ENCODE results near the gene MDK. TPM values are rescaled to one million over a fixed set of nuclear protein-coding genes. Genes with fewer than 3 reads are reported as not detected.
"Not testable (repeated sequence)": the region's sequence is repeated elsewhere in the genome, so short reads cannot be mapped to it uniquely, and the experiment has no call there.

Gene MDK
- total and polyA plus RNA-seq, 2 donors from 2014 or later = 26.3 to 38.3 TPM

DNA sequence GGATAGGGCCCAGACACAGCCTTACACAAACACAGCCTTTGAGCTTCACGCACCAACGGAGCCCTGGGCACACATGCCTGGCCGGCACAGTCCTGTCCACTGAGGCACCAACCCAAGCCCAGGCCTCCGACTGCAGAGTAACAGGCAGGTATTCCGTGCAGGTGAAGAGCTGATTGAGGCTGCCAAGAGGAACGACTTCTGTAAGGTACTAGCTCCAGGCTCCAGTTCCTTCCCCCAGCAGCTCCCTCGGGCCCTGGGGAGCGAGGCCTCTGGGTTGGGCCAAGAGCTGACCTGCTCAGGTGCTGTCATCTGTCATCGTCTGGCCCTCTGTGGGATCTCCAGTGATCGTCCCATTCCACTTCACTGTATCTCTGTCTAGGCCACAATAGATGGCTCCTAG lies 3.2 kb upstream of the MDK start:
- Histone ChIP-seq H3K27ac (ENCODE audit: low read depth in 2 of 2, low read length in 2 of 2) (no peak overlapping the region), H3K9ac (ENCODE audit: low read length in 3 of 3) (no peak overlapping the region), H3K9me3 (ENCODE audit: control insufficient read depth in 2 of 3, insufficient read depth in 1 of 3, low read length in 3 of 3) (no peaks in the 10 kb centered on the region), H3K36me3 (ENCODE audit: control insufficient read depth in 2 of 3, insufficient read depth in 3 of 3, low read length in 3 of 3) (peaks cover 0 to 14% (median 9%) of the 10 kb centered on the region in 3 donors), H3K4me3 (ENCODE audit: low read length in 3 of 3) (no peak overlapping the region), H3K4me1 (ENCODE audit: control insufficient read depth in 2 of 3, insufficient read depth in 2 of 3, low read depth in 1 of 3, low read length in 3 of 3) (peaks cover 0 to 8% (median 4%) of the 10 kb centered on the region in 3 donors), H3K27me3 (ENCODE audit: control insufficient read depth, insufficient read depth, low read length) (no peaks in the 10 kb centered on the region)
- peak in 1 of 5 donors; percentile 64 for DNase-seq
- FAIRE-seq = no peak
- no peak for TF ChIP-seq CTCF (IDR thresholded peaks at IDR 0.05; ENCODE audit: borderline replicate concordance, extremely low read depth, insufficient read depth)
- intact Hi-C loops (cut with DNase I) = no loop called here

- H3K9ac ChIP-seq (ENCODE audit: low read length in 3 of 3) = no peak overlapping the region
- intact Hi-C loops (cut with DNase I) = no loop called here
- no peaks in the 10 kb centered on the region for H3K27me3 ChIP-seq (ENCODE audit: control insufficient read depth, insufficient read depth, low read length)
- H3K9me3 ChIP-seq (ENCODE audit: control insufficient read depth in 2 of 3, insufficient read depth in 1 of 3, low read length in 3 of 3) = no peaks in the 10 kb centered on the region
- no peak overlapping the region for H3K4me3 ChIP-seq (ENCODE audit: low read length in 3 of 3)
- DNase-seq (peak in 3 of 5 donors; percentile 35 to 80 (median 37)), FAIRE-seq (no peak)
- peaks cover 0 to 8% (median 4%) of the 10 kb centered on the region in 3 donors for H3K4me1 ChIP-seq (ENCODE audit: control insufficient read depth in 2 of 3, insufficient read depth in 2 of 3, low read depth in 1 of 3, low read length in 3 of 3)
- peaks cover 0 to 11% (median 6%) of the 10 kb centered on the region in 3 donors for H3K36me3 ChIP-seq (ENCODE audit: control insufficient read depth in 2 of 3, insufficient read depth in 3 of 3, low read length in 3 of 3)
- no peak for TF ChIP-seq CTCF (IDR thresholded peaks at IDR 0.05; ENCODE audit: borderline replicate concordance, extremely low read depth, insufficient read depth)
- no peak overlapping the region for H3K27ac ChIP-seq (ENCODE audit: low read depth in 2 of 2, low read length in 2 of 2)
Measured at GRCh38 chr11:46378811-46379481, 2.5 kb upstream of the MDK start.

DNA sequence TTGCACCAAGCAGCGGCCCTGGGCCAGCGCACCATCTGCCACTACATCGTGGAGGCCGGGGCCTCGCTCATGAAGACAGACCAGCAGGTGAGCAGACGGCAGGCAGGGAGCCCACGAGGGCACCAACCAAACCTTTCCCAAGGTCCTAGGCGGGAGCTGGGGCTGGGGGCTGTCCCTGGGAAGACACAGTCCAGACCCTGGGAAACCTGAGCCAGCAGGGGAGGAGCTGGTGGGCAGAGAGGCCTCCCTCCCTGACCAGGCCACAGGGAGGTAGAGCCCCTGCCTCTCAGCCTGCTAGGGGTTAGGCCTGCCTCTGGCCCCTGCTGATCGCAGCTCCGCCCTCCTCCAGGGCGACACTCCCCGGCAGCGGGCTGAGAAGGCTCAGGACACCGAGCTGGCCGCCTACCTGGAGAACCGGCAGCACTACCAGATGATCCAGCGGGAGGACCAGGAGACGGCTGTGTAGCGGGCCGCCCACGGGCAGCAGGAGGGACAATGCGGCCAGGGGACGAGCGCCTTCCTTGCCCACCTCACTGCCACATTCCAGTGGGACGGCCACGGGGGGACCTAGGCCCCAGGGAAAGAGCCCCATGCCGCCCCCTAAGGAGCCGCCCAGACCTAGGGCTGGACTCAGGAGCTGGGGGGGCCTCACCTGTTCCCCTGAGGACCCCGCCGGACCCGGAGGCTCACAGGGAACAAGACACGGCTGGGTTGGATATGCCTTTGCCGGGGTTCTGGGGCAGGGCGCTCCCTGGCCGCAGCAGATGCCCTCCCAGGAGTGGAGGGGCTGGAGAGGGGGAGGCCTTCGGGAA lies 1.8 kb upstream of the MDK start:
- intact Hi-C loops (cut with DNase I) = loop anchor here (10.0 kb wide), 1 partner anchor 155 kb away; no protein-coding TSS in a partner anchor
- H3K36me3 ChIP-seq (ENCODE audit: control insufficient read depth in 2 of 3, insufficient read depth in 3 of 3, low read length in 3 of 3) = peaks cover 0 to 11% (median 6%) of the 10 kb centered on the region in 3 donors
- not testable (repeated sequence) for H3K4me3 ChIP-seq (ENCODE audit: low read length in 3 of 3); FAIRE-seq; H3K9ac ChIP-seq (ENCODE audit: low read length in 3 of 3); H3K27ac ChIP-seq (ENCODE audit: low read depth in 2 of 2, low read length in 2 of 2); H3K27me3 ChIP-seq (ENCODE audit: control insufficient read depth, insufficient read depth, low read length); H3K9me3 ChIP-seq (ENCODE audit: control insufficient read depth in 2 of 3, insufficient read depth in 1 of 3, low read length in 3 of 3); H3K4me1 ChIP-seq (ENCODE audit: control insufficient read depth in 2 of 3, insufficient read depth in 2 of 3, low read depth in 1 of 3, low read length in 3 of 3)
- peak; percentile 80 to 96 (median 94) for DNase-seq

Measured in kidney (tissue), 14 donors.